ENCODE data around the gene CCNB2. TPM values are rescaled to one million over a fixed set of nuclear protein-coding genes. Genes with fewer than 3 reads are reported as not detected.
A peak's percentile ranks its signal among the peaks of the same experiment; 100 is the strongest.

The CCNB2 gene
- polyA plus RNA-seq, 4 donors, result 37.7 to 42.6 (median 39.9) TPM

DNA sequence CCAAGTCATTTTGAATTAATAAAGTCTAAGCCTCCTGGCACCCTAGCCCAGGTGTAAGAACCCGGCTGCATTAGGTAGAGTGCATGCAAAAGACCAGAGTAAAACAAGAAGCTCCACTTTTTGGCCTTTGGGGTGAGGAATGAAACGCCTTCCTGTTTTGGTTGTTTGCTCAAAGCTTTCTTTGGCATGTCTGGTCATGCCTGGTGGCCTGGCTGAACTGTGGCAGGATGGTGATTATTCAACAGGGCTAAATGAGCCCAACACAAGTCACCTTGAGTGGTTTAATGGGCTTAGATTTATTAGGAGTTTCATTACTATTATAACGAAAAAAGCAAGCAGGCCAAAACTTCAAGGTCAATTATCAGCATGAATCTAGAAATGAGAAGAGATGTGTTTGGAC is 60.8 kb downstream of the CCNB2 start:
- DNase-seq (ENCODE audit: low read depth in 4 of 4, low spot score in 2 of 4), result peak in 1 of 4 donors; percentile 32

GRCh38 chr15:59166166-59166565 is 61.2 kb downstream of the CCNB2 start:
- no peak for DNase-seq (ENCODE audit: low read depth in 4 of 4, low spot score in 2 of 4)

- no peak for DNase-seq (ENCODE audit: low read depth in 4 of 4, low spot score in 2 of 4)
Measured at GRCh38 chr15:59166601-59167265, 61.8 kb downstream of the CCNB2 start.

DNA sequence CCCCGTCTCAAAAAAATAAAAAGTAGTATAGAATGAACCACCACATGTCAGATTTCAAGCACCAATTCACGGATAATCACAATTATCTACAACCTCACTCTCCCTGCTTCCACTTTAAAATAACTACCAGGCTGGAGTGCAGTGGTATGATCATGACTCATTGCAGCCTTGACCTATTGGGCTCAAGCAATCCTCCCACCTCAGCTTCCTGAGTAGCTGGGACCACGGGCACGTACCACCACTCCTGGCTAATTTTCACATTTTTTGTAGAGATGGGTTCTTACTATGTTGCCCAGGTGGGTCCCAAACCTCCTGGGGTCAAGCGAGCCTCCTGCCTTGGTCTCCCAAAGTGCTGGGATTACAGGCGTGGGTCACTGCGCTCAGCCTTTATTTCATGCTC is 63.6 kb downstream of the CCNB2 start:
- DNase-seq (ENCODE audit: low read depth in 4 of 4, low spot score in 2 of 4), result no peak

DNA sequence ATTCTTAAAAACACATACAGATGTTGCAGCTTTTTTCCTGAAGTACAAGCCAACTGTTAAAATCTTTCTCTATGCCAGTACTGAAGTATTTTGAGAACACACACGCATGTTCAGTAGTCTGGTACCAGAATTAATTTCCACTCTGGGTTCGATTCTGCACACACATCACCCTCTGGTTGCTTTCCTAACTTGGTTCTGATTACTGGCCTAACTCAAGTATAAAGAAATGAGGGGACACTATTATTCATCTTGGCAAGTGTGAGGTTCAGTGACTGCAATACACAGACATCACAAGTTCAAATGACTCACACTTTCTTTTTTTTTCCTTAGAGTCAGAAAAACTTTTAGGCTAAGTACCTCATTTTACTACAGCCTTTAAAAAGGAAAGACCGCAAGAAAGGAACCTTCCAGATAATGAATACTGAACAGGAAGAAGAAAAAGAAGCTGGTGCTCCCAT is 64.3 kb downstream of the CCNB2 start:
- no peak for DNase-seq (ENCODE audit: low read depth in 4 of 4, low spot score in 2 of 4)

- DNase-seq (ENCODE audit: low read depth in 4 of 4, low spot score in 2 of 4), result no peak
Measured at GRCh38 chr15:59170295-59171066, 65.5 kb downstream of the CCNB2 start.

DNA sequence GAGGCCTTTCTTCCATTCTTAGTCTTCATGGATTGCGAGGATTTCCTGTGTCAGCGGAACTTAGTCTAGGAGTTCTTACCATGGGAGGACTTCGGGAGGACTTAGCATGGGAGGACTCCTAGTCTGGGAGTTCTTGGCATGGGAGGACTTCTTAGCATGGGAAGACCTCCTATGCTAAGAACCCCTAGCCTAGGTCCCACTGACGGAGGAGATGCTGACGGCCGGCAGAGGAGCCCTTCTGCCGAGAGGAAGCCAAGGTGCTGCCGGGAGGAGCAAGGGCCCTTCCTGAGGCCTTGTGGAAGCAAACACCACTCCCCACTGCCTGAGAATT is 66.1 kb downstream of the CCNB2 start:
- no peak for DNase-seq (ENCODE audit: low read depth in 4 of 4, low spot score in 2 of 4)

DNA sequence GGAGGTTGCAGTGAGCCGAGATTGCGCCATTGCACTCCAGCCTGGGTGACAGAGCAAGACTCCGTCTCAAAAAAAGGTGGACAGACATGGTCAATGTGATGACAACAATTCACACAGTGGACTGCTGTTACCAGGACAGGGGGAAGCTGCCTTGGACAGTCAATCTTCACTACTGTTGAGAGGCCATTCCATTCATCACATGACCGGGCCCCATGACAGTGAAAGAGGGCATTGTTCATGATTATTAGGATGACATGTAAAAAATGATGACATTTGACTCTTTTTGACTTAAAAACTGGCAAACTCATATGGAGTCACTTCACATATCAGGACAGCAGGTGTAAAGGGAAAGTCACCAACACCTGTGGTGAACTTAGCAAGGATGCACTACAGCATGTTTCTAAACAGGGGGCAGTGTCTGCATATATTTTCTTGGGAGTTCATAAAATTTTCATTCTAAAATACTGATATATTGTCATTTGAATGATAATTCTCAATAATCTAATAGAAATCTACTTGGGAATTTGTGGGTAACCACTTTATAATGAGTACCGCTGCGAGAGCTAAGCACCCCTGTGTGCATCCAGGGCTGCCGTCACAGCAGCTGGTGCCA is 67.4 kb downstream of the CCNB2 start:
- no peak for DNase-seq (ENCODE audit: low read depth in 4 of 4, low spot score in 2 of 4)

DNA sequence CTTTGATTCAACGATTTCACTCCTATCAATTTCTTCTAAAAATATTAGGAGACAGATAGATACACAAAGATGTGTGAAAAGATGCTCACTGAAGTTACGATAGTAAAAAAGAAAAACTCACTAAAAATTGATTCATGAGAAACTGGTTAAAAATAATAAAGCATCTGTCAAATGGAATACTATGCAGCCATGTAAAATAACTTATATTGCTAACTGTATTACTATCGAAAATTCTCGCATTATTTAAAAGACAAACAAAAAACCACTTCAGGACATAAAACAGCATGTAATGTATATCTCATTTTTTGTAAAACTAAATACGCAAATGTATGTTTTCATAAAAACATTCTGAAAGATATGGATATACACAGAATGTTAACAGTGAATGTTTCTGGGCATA is 68.2 kb downstream of the CCNB2 start:
- DNase-seq (ENCODE audit: low read depth in 4 of 4, low spot score in 2 of 4), result no peak

GRCh38 chr15:59174151-59174834 is 69.3 kb downstream of the CCNB2 start:
- DNase-seq (ENCODE audit: low read depth in 4 of 4, low spot score in 2 of 4), result no peak

Other genes starting within 250 kb of the CCNB2 start
- 100 to 1,000 TPM in 3 of 4 donors, 10 to 100 TPM in 1; 94.3 to 169 (median 139) TPM for gene SLTM, start 171.5 kb upstream of the CCNB2 start, polyA plus RNA-seq (ENCODE audit: insufficient read length in 4 of 4)
- gene RNF111, start 117.5 kb upstream of the CCNB2 start, polyA plus RNA-seq (ENCODE audit: insufficient read length in 4 of 4), result 10 to 100 TPM; 36.2 to 47.6 (median 42.3) TPM
- under 1 TPM in 3 of 4 donors, not detected in 1; 0.08 to 0.52 (median 0.33) TPM for gene LDHAL6B, start 101.7 kb downstream of the CCNB2 start, polyA plus RNA-seq (ENCODE audit: insufficient read length in 4 of 4)

Data from left renal cortex interstitium (tissue), 4 donors.